Measurements from ENCODE around the gene PTPRN2.

Gene PTPRN2

DNA sequence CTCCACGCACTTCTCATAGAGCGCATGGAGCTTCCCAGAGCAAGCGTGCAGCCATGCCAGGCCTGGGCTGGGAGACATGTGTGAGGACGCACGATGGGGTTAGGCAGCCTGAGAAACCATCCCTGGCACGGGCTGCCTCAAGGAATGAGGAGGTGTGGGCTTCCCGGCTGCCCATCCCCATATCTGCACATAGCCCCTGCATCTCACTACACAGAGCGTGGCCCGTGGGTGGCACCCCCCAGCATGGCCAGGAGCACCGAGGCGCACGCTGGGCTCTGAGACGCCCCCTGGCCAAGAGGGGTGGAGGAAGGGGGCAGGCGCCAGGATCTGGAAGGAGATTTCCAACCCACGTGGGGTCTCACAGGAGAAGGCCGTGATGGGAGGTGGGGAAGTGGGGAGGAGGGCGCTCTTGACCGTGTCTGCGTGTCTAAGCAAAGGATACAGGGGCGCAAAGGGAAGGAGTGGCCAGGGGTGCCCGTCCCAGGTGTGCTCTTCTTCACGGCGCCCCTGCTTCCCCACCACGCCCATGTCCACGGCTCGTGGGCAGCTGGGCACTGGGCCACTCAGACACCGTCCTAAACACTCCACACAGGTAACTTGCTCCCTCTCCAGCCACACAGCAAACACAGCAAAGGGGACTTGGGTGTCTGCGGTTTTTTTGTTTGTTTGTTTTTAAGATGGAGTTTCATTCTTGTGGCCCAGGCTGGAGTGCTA is 340.5 kb downstream of the PTPRN2 start:
- peaks cover 0 to 9% (median 3%) of the 10 kb centered on the region in 5 donors for H3K9me3 ChIP-seq (ENCODE audit: control insufficient read depth in 5 of 5, low read length in 5 of 5)
- no peak overlapping the region for H3K4me3 ChIP-seq (ENCODE audit: low read depth in 1 of 5, low read length in 5 of 5)
- peaks cover 0 to 5% (median 0%) of the 10 kb centered on the region in 5 donors for H3K27me3 ChIP-seq (ENCODE audit: control insufficient read depth in 5 of 5, insufficient read depth in 4 of 5, low read length in 5 of 5)
- no peaks in the 10 kb centered on the region for H3K36me3 ChIP-seq (ENCODE audit: control insufficient read depth in 5 of 5, insufficient read depth in 5 of 5, low read length in 5 of 5)
- H3K27ac ChIP-seq (ENCODE audit: low read depth, low read length): no peak overlapping the region
- H3K9ac ChIP-seq (ENCODE audit: low read length in 5 of 5): no peak overlapping the region
- H3K4me1 ChIP-seq (ENCODE audit: control insufficient read depth in 5 of 5, insufficient read depth in 5 of 5, low read length in 5 of 5): no peaks in the 10 kb centered on the region

- no peak overlapping the region for H3K9ac ChIP-seq (ENCODE audit: low read length in 5 of 5)
- H3K4me1 ChIP-seq (ENCODE audit: control insufficient read depth in 5 of 5, insufficient read depth in 5 of 5, low read length in 5 of 5): no peaks in the 10 kb centered on the region
- peaks cover 0 to 3% (median 0%) of the 10 kb centered on the region in 5 donors for H3K27me3 ChIP-seq (ENCODE audit: control insufficient read depth in 5 of 5, insufficient read depth in 4 of 5, low read length in 5 of 5)
- no peaks in the 10 kb centered on the region for H3K36me3 ChIP-seq (ENCODE audit: control insufficient read depth in 5 of 5, insufficient read depth in 5 of 5, low read length in 5 of 5)
- no peak overlapping the region for H3K4me3 ChIP-seq (ENCODE audit: low read depth in 1 of 5, low read length in 5 of 5)
- no peak overlapping the region for H3K27ac ChIP-seq (ENCODE audit: low read depth, low read length)
- peaks cover 0 to 7% (median 3%) of the 10 kb centered on the region in 5 donors for H3K9me3 ChIP-seq (ENCODE audit: control insufficient read depth in 5 of 5, low read length in 5 of 5)
Measured at GRCh38 chr7:158246272-158246959, 341.2 kb downstream of the PTPRN2 start.

DNA sequence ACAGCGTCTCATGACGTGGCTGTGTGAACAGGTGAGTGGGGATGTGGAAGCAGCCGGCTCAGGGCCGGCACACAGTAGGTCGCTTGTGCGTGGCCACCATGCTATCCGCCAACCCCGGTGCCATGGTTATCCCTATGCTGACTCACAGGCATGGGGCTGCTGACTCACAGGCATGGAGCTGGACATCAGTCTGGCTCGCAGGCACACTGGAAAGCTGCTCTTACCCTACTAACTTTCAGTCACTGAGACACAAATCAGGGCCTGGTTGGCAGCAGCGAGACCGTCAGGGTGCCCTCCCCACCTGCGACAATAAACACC is 341.9 kb downstream of the PTPRN2 start:
- no peak overlapping the region for H3K27ac ChIP-seq (ENCODE audit: low read depth, low read length)
- no peaks in the 10 kb centered on the region for H3K36me3 ChIP-seq (ENCODE audit: control insufficient read depth in 5 of 5, insufficient read depth in 5 of 5, low read length in 5 of 5)
- no peak overlapping the region for H3K9ac ChIP-seq (ENCODE audit: low read length in 5 of 5)
- H3K4me3 ChIP-seq (ENCODE audit: low read depth in 1 of 5, low read length in 5 of 5): no peak overlapping the region
- H3K9me3 ChIP-seq (ENCODE audit: control insufficient read depth in 5 of 5, low read length in 5 of 5): peaks cover 0 to 7% (median 3%) of the 10 kb centered on the region in 5 donors
- no peaks in the 10 kb centered on the region for H3K27me3 ChIP-seq (ENCODE audit: control insufficient read depth in 5 of 5, insufficient read depth in 4 of 5, low read length in 5 of 5)
- H3K4me1 ChIP-seq (ENCODE audit: control insufficient read depth in 5 of 5, insufficient read depth in 5 of 5, low read length in 5 of 5): no peaks in the 10 kb centered on the region

- H3K4me3 ChIP-seq (ENCODE audit: low read depth in 1 of 5, low read length in 5 of 5): no peak overlapping the region
- no peak overlapping the region for H3K27ac ChIP-seq (ENCODE audit: low read depth, low read length)
- no peak overlapping the region for H3K9ac ChIP-seq (ENCODE audit: low read length in 5 of 5)
- H3K36me3 ChIP-seq (ENCODE audit: control insufficient read depth in 5 of 5, insufficient read depth in 5 of 5, low read length in 5 of 5): no peaks in the 10 kb centered on the region
- H3K9me3 ChIP-seq (ENCODE audit: control insufficient read depth in 5 of 5, low read length in 5 of 5): peaks cover 0 to 7% (median 3%) of the 10 kb centered on the region in 5 donors
- H3K27me3 ChIP-seq (ENCODE audit: control insufficient read depth in 5 of 5, insufficient read depth in 4 of 5, low read length in 5 of 5): no peaks in the 10 kb centered on the region
- no peaks in the 10 kb centered on the region for H3K4me1 ChIP-seq (ENCODE audit: control insufficient read depth in 5 of 5, insufficient read depth in 5 of 5, low read length in 5 of 5)
Measured at GRCh38 chr7:158244873-158245723, 342.5 kb downstream of the PTPRN2 start.

DNA sequence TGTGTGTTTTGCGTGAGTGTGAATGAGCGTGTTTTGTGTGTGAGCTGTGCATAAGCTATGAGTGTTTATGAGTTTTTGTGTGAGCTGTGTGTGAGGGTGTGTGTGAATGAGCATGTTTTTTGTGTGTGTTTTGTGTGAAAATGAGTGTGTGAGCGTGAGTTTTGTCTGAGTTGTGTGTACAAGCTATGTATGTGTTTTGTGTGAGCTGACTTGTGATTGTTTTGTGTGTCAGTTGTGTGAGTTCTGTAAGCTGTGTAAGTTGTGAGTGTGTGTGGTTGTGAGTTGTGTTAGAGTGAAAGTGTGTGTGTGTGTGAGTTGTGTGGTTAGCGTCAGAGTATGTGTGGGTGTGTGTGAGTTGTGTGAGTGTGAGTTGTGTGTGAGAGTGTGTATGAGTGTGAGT is 343.2 kb downstream of the PTPRN2 start:
- no peak overlapping the region for H3K9ac ChIP-seq (ENCODE audit: low read length in 5 of 5)
- H3K4me1 ChIP-seq (ENCODE audit: control insufficient read depth in 5 of 5, insufficient read depth in 5 of 5, low read length in 5 of 5): peaks cover 0 to 5% (median 0%) of the 10 kb centered on the region in 5 donors
- H3K9me3 ChIP-seq (ENCODE audit: control insufficient read depth in 5 of 5, low read length in 5 of 5): peaks cover 0 to 7% (median 3%) of the 10 kb centered on the region in 5 donors
- no peak overlapping the region for H3K4me3 ChIP-seq (ENCODE audit: low read depth in 1 of 5, low read length in 5 of 5)
- H3K27ac ChIP-seq (ENCODE audit: low read depth, low read length): no peak overlapping the region
- no peaks in the 10 kb centered on the region for H3K27me3 ChIP-seq (ENCODE audit: control insufficient read depth in 5 of 5, insufficient read depth in 4 of 5, low read length in 5 of 5)
- no peaks in the 10 kb centered on the region for H3K36me3 ChIP-seq (ENCODE audit: control insufficient read depth in 5 of 5, insufficient read depth in 5 of 5, low read length in 5 of 5)

DNA sequence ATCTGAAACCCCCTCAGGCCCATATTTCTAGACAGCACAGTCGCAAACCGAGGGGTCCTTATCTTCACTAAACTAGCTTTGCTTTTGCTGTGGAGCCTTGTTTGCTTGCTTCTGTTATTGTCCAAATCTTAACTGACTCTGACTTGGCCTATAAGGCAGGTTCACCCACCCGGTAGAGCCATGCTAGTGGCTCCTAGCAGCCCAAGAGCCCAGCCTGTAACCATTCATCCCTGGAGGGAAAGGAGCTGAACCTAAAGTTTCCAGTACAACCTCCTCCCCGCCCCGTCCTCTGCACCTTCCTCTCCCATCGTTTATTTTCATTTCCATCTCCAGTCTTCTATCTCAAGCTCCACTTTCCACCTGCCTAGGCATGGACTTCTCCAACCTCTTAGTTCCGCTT is 345.7 kb downstream of the PTPRN2 start:
- H3K9me3 ChIP-seq (ENCODE audit: control insufficient read depth in 5 of 5, low read length in 5 of 5): peaks cover 0 to 3% (median 0%) of the 10 kb centered on the region in 5 donors
- H3K4me1 ChIP-seq (ENCODE audit: control insufficient read depth in 5 of 5, insufficient read depth in 5 of 5, low read length in 5 of 5): peaks cover 0 to 11% (median 0%) of the 10 kb centered on the region in 5 donors
- H3K27me3 ChIP-seq (ENCODE audit: control insufficient read depth in 5 of 5, insufficient read depth in 4 of 5, low read length in 5 of 5): no peaks in the 10 kb centered on the region
- no peak overlapping the region for H3K4me3 ChIP-seq (ENCODE audit: low read depth in 1 of 5, low read length in 5 of 5)
- H3K9ac ChIP-seq (ENCODE audit: low read length in 5 of 5): no peak overlapping the region
- no peaks in the 10 kb centered on the region for H3K36me3 ChIP-seq (ENCODE audit: control insufficient read depth in 5 of 5, insufficient read depth in 5 of 5, low read length in 5 of 5)
- no peak overlapping the region for H3K27ac ChIP-seq (ENCODE audit: low read depth, low read length)

DNA sequence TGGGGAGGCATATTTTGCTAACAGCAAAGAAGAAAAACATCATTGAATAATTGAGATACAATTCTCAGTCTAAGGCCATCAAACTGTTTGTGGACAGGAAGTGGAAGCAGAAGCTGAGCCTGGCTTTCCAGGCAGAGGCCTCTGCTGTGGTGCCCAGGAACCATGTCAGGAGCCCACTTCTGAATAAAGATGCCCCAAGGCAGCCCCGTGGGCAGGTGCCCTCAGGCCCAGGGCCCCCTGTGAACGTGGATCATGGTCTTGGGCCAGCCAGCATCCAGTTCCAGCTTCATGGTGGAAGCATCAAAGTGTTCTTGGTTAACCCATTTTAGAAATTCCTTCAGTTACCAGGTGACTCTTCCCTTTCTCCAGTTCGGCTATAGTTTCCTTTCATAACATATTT is 346.8 kb downstream of the PTPRN2 start:
- no peaks in the 10 kb centered on the region for H3K27me3 ChIP-seq (ENCODE audit: control insufficient read depth in 5 of 5, insufficient read depth in 4 of 5, low read length in 5 of 5)
- H3K9ac ChIP-seq (ENCODE audit: low read length in 5 of 5): no peak overlapping the region
- peaks cover 0 to 6% (median 3%) of the 10 kb centered on the region in 5 donors for H3K9me3 ChIP-seq (ENCODE audit: control insufficient read depth in 5 of 5, low read length in 5 of 5)
- H3K36me3 ChIP-seq (ENCODE audit: control insufficient read depth in 5 of 5, insufficient read depth in 5 of 5, low read length in 5 of 5): no peaks in the 10 kb centered on the region
- H3K4me3 ChIP-seq (ENCODE audit: low read depth in 1 of 5, low read length in 5 of 5): no peak overlapping the region
- H3K27ac ChIP-seq (ENCODE audit: low read depth, low read length): no peak overlapping the region
- H3K4me1 ChIP-seq (ENCODE audit: control insufficient read depth in 5 of 5, insufficient read depth in 5 of 5, low read length in 5 of 5): peaks cover 0 to 11% (median 0%) of the 10 kb centered on the region in 5 donors

GRCh38 chr7:158239290-158239981 is 348.2 kb downstream of the PTPRN2 start:
- H3K9ac ChIP-seq (ENCODE audit: low read length in 5 of 5): no peak overlapping the region
- H3K36me3 ChIP-seq (ENCODE audit: control insufficient read depth in 5 of 5, insufficient read depth in 5 of 5, low read length in 5 of 5): no peaks in the 10 kb centered on the region
- H3K4me3 ChIP-seq (ENCODE audit: low read depth in 1 of 5, low read length in 5 of 5): peak overlapping the region in 3 of 5 donors; percentile 27 to 46 (median 38)
- H3K27ac ChIP-seq (ENCODE audit: low read depth, low read length): no peak overlapping the region
- no peaks in the 10 kb centered on the region for H3K27me3 ChIP-seq (ENCODE audit: control insufficient read depth in 5 of 5, insufficient read depth in 4 of 5, low read length in 5 of 5)
- H3K4me1 ChIP-seq (ENCODE audit: control insufficient read depth in 5 of 5, insufficient read depth in 5 of 5, low read length in 5 of 5): peaks cover 0 to 11% (median 0%) of the 10 kb centered on the region in 5 donors
- peaks cover 0 to 13% (median 5%) of the 10 kb centered on the region in 5 donors for H3K9me3 ChIP-seq (ENCODE audit: control insufficient read depth in 5 of 5, low read length in 5 of 5)

DNA sequence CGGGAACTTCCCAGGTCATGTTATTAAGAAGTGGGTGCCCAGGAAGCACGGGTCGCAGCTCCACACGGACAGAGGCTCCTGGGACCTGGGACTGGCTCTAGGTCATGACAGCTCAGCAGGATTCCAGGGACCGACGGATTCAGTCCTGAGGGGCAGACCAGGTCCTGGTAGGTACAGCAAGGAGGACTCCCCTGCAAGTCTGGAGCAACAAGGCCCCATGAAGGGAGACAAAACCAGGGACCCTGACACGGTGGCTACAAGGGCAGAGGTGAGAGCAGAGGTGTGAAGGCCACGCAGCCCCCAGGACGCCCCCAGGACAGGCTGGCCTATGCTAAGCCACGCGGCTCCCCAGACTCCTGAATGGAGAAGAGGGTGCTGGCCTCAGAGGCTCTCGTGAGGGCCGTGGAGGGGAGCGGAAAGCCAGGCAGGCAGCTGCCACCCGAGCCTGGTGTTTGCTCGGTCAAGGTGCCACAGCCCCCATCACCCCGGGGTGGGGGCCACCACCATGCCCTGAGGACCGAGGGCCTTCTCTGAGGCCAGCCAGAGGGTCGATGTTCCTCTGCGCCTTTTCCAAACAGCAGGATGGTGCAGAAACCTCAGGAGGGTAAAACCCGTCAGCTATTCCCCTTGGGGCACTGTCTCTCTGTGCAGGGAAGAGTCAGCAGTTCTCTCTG is 348.9 kb downstream of the PTPRN2 start:
- H3K27ac ChIP-seq (ENCODE audit: low read depth, low read length): no peak overlapping the region

More for the DNA sequence above, 348.9 kb downstream of the PTPRN2 start:
- H3K27me3 ChIP-seq (ENCODE audit: control insufficient read depth in 5 of 5, insufficient read depth in 4 of 5, low read length in 5 of 5): no peaks in the 10 kb centered on the region
- peak overlapping the region in 2 of 5 donors; percentile 38 to 46 for H3K4me3 ChIP-seq (ENCODE audit: low read depth in 1 of 5, low read length in 5 of 5)
- no peak overlapping the region for H3K9ac ChIP-seq (ENCODE audit: low read length in 5 of 5)
- peaks cover 0 to 12% (median 6%) of the 10 kb centered on the region in 5 donors for H3K9me3 ChIP-seq (ENCODE audit: control insufficient read depth in 5 of 5, low read length in 5 of 5)
- no peaks in the 10 kb centered on the region for H3K36me3 ChIP-seq (ENCODE audit: control insufficient read depth in 5 of 5, insufficient read depth in 5 of 5, low read length in 5 of 5)
- peaks cover 0 to 11% (median 0%) of the 10 kb centered on the region in 5 donors for H3K4me1 ChIP-seq (ENCODE audit: control insufficient read depth in 5 of 5, insufficient read depth in 5 of 5, low read length in 5 of 5)
